K562 (cell line): Measurements from ENCODE around the gene YLPM1. TPM values are rescaled to one million over a fixed set of nuclear protein-coding genes. Genes with fewer than 3 reads are reported as not detected.

Experiments used
- BRF2 ChIP-seq: IDR thresholded peaks from 3 replicates; pipeline ENCODE4 v1.6.1; 2011; ENCODE audit warnings: borderline replicate concordance, mild to moderate bottlenecking; ENCODE audit not compliant: insufficient read length, insufficient read depth
- ELF2 ChIP-seq: fragments of 250-450 bp; sonication (Bioruptor Pico); IDR thresholded peaks from 2 replicates; pipeline ENCODE4 v1.5.0; 2021; ENCODE audit warnings: mild to moderate bottlenecking
- HMG20B ChIP-seq: fragments of 250-450 bp; sonication (Bioruptor Pico); IDR thresholded peaks from 2 replicates; pipeline ENCODE4 v1.5.0; 2021; ENCODE audit warnings: mild to moderate bottlenecking
- HNRNPUL1 ChIP-seq: fragments of 200-400 bp; formaldehyde crosslinking; IDR thresholded peaks from 2 replicates; pipeline ENCODE4 v1.6.1; 2017; ENCODE audit warnings: low read length
- MYNN ChIP-seq, 2 experiments: sonication (generic); formaldehyde crosslinking in 1 of 2; IDR thresholded peaks; 2 replicates each; pipeline versions ENCODE4 v1.5.0 to v1.6.1; 2016 to 2020; ENCODE audit warnings: antibody characterized with exemption in 1 of 2, missing genetic modification reagents in 1 of 2
- NELFE ChIP-seq: IDR thresholded peaks from 2 replicates; pipeline ENCODE4 v1.6.1; 2011; ENCODE audit warnings: mild to moderate bottlenecking; ENCODE audit not compliant: insufficient read depth, insufficient read length
- RREB1 ChIP-seq: fragments of 250-450 bp; sonication (Bioruptor Pico); IDR thresholded peaks from 2 replicates; pipeline ENCODE4 v1.4.0; 2020
- RUNX1 ChIP-seq: sonication (generic); IDR thresholded peaks from 2 replicates; pipeline ENCODE4 v1.6.1; 2016; ENCODE audit warnings: antibody characterized with exemption, low read depth
- SP2 ChIP-seq: IDR thresholded peaks from 2 replicates; pipeline ENCODE4 v1.6.1; 2011; ENCODE audit warnings: mild to moderate bottlenecking, low read depth, low read length, moderate library complexity; ENCODE audit not compliant: poor library complexity, severe bottlenecking; ENCODE audit errors: extremely low read depth
- ZNF143 ChIP-seq: sonication (generic); formaldehyde crosslinking; IDR thresholded peaks from 2 replicates; pipeline ENCODE4 v1.9.0; 2022; ENCODE audit warnings: mild to moderate bottlenecking, missing genetic modification reagents
- ZNF316 ChIP-seq: fragments of 450-650 bp; IDR thresholded peaks from 2 replicates; pipeline ENCODE4 v1.6.1; 2016
- ZNF41 ChIP-seq: fragments of 250-450 bp; sonication (Bioruptor Pico); conservative IDR thresholded peaks from 2 replicates; pipeline ENCODE4 v1.4.0; 2020; ENCODE audit warnings: mild to moderate bottlenecking
- polyA plus RNA-seq, 8 experiments: library from polyadenylated mRNA; depleted of rRNA in 4 of 8; stranded (reverse) in 5 of 8; unstranded in 3 of 8; fragments of >200 nt; fragmentation: Nextera tagmentation in 2 of 8; fragmentation: Illumina TruSeq in 1 of 8; extraction: Ambion mirVana in 2 of 8; extraction: Trizol in 1 of 8; gene quantifications; 2 replicates each; pipeline versions ENCODE4 v1.2.1 to v1.2.3, GENCODE V29; 2011 to 2014; ENCODE audit warnings: inconsistent platforms in 1 of 8, missing spikeins in 1 of 8
- total RNA-seq, 7 experiments: library from RNA; depleted of rRNA in 6 of 7; stranded (reverse); fragments of >200 nt in 6 of 7; fragmentation: Illumina TruSeq in 2 of 7; extraction: Trizol in 2 of 7; gene quantifications; 2 replicates each; pipeline versions ENCODE4 v1.2.1 to v1.2.3, GENCODE V29; 2011 to 2021; ENCODE audit warnings: low replicate concordance in 1 of 7
- TF ChIP-seq, protein P1 (sequence below): fragments of 200-400 bp; formaldehyde crosslinking; IDR thresholded peaks from 2 replicates; pipeline ENCODE4 v1.6.1; 2017; ENCODE audit warnings: mild to moderate bottlenecking, low read depth, low read length, moderate library complexity
- TF ChIP-seq, protein P2 (sequence below): sonication (generic); formaldehyde crosslinking; IDR thresholded peaks from 2 replicates; pipeline ENCODE4 v1.8.0; 2023; ENCODE audit warnings: mild to moderate bottlenecking, missing genetic modification reagents
- TF ChIP-seq, protein P3 (sequence below): fragments of 250-450 bp; sonication (Bioruptor Pico); IDR thresholded peaks from 2 replicates; pipeline ENCODE4 v1.9.0; 2021; ENCODE audit warnings: mild to moderate bottlenecking, inconsistent platforms

YLPM1 gene
- total and polyA plus RNA-seq, 9 of the 15 experiments (the other 6 are each of a cell fraction or from before 2014, with no cell fraction given) = 7.2 to 32.7 (median 14.6) TPM

GRCh38 chr14:74735125-74735524 lies 28.0 kb upstream of the YLPM1 start (continued):
- TF ChIP-seq, protein P1, sequence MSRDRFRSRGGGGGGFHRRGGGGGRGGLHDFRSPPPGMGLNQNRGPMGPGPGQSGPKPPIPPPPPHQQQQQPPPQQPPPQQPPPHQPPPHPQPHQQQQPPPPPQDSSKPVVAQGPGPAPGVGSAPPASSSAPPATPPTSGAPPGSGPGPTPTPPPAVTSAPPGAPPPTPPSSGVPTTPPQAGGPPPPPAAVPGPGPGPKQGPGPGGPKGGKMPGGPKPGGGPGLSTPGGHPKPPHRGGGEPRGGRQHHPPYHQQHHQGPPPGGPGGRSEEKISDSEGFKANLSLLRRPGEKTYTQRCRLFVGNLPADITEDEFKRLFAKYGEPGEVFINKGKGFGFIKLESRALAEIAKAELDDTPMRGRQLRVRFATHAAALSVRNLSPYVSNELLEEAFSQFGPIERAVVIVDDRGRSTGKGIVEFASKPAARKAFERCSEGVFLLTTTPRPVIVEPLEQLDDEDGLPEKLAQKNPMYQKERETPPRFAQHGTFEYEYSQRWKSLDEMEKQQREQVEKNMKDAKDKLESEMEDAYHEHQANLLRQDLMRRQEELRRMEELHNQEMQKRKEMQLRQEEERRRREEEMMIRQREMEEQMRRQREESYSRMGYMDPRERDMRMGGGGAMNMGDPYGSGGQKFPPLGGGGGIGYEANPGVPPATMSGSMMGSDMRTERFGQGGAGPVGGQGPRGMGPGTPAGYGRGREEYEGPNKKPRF = no peak
- TF ChIP-seq RUNX1 = no peak
- TF ChIP-seq HNRNPUL1 = no peak
- TF ChIP-seq, protein P2, sequence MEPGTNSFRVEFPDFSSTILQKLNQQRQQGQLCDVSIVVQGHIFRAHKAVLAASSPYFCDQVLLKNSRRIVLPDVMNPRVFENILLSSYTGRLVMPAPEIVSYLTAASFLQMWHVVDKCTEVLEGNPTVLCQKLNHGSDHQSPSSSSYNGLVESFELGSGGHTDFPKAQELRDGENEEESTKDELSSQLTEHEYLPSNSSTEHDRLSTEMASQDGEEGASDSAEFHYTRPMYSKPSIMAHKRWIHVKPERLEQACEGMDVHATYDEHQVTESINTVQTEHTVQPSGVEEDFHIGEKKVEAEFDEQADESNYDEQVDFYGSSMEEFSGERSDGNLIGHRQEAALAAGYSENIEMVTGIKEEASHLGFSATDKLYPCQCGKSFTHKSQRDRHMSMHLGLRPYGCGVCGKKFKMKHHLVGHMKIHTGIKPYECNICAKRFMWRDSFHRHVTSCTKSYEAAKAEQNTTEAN (CRISPR knock-in tag) = no peak
- no peak for TF ChIP-seq ELF2 (CRISPR knock-in tag)
- no peak for TF ChIP-seq ZNF316
- TF ChIP-seq, protein P3, sequence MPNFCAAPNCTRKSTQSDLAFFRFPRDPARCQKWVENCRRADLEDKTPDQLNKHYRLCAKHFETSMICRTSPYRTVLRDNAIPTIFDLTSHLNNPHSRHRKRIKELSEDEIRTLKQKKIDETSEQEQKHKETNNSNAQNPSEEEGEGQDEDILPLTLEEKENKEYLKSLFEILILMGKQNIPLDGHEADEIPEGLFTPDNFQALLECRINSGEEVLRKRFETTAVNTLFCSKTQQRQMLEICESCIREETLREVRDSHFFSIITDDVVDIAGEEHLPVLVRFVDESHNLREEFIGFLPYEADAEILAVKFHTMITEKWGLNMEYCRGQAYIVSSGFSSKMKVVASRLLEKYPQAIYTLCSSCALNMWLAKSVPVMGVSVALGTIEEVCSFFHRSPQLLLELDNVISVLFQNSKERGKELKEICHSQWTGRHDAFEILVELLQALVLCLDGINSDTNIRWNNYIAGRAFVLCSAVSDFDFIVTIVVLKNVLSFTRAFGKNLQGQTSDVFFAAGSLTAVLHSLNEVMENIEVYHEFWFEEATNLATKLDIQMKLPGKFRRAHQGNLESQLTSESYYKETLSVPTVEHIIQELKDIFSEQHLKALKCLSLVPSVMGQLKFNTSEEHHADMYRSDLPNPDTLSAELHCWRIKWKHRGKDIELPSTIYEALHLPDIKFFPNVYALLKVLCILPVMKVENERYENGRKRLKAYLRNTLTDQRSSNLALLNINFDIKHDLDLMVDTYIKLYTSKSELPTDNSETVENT (CRISPR knock-in tag) = no peak
- TF ChIP-seq RREB1 (CRISPR knock-in tag) = no peak
- no peak for TF ChIP-seq NELFE
- no peak for TF ChIP-seq MYNN (IDR thresholded peaks at IDR 0.05)
- TF ChIP-seq MYNN (CRISPR knock-in tag; IDR thresholded peaks at IDR 0.05) = no peak
- no peak for TF ChIP-seq ZNF41 (CRISPR knock-in tag)
- no peak for TF ChIP-seq BRF2
- TF ChIP-seq ZNF143 (CRISPR knock-in tag) = no peak
- no peak for TF ChIP-seq SP2
- no peak for TF ChIP-seq HMG20B
